GM19023 (cell line): ENCODE results near the gene OTUD6A.
"Not testable (repeated sequence)": the region's sequence is repeated elsewhere in the genome, so short reads cannot be mapped to it uniquely, and the experiment has no call there.

Experiments
- ATAC-seq: cut with Tn5 transposase; IDR thresholded peaks from one replicate; pipeline ENCODE4 v1.9.1; 2021; ENCODE audit warnings: mild to moderate bottlenecking, moderate library complexity; ENCODE audit not compliant: unreplicated experiment

OTUD6A gene

DNA sequence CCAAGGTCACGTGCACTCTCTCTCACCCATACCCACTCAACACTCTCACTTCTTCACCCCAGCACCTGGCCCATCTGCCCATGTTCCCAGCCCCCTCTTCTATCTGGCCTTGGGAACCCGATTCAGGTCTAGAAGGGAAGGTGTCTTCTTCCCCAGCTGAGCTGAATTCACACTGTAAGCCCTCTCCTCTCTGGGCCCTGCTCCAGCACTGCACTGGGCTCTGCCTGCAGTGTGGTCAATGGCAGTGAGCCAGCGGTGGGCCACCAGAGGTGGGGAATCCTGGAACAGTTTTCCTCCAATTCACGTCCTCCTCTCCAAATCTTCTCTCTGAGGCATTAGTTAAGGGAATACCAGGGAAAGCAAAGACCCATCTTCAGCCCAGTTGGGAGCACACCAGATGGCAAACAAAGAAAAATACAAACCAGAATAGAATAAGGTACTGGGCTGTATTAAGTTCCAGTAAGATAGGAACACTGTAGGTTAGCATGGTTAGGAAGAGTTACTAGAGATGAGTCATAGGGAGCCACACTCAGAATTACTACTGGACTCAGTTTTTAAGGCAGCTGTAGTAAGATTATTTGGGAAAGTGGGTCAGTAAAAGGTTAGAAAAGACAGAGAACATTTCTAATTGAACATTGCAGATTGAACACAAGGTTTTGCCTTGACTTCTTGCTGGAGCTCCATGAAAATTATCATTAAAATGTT, 17.6 kb upstream of the OTUD6A start:
- ATAC-seq = no peak

DNA sequence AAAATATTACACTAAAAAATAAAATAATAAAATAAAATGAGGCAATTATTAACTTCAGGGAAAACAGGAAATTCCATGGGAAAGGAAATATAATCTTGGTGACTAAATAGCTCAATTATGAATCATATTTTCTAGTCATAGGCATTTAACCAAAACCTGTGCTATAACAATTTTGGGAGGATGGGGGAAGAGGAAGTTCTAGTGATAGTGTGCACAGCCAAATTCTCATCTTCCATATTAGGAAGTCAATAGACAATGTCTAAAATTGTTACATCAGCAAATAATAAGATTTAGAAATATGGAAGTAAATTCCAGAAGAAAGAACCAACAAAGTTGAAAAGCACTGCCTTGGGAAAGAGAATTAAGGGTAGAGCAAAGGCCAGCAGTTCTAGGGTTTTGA, 15.3 kb upstream of the OTUD6A start:
- no peak for ATAC-seq

DNA sequence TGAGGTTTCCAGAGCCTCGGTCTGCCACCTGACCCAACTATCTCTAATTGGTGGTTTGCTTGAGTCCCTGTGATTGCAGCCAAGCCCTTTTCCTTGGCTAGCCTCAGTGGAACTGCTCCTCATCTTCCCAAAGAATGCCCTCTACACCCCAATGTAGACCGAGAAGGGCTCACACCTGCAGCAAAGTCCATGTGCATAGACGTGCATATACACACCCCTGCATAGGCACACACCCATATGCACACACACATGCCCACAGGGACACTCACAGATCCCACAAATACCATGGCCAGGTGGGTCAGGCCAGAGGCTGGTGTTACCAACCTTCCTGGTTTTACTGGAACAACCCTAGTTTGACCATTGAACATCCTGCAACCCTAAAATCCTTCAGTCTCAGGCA, 12.9 kb upstream of the OTUD6A start:
- no peak for ATAC-seq

DNA sequence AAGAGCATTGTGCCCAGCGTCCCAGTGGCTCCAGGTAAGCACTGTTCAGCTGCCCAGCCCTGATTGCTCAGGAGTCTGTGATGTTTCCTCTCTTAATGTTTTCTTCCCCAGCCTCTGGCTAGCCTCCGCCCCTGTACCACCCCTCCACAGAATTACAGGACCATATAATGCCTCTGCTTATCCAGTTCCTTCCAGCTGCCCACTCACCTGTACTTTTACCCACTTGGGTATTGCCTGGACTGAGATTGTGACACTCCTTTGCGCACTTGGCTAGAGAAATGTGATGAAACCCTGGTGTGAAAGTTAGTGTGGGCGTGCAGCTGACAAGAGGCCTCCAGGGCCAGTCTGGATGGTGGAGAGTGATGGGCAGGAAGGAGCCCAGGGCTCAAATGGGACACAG, 12.3 kb upstream of the OTUD6A start, which contains the start of gene AWAT2:
TSS of gene AWAT2 (minus strand) at position 14 of the 400 bp plus-strand sequence. CDS start at position 8, 6 bp downstream.
- ATAC-seq = no peak

DNA sequence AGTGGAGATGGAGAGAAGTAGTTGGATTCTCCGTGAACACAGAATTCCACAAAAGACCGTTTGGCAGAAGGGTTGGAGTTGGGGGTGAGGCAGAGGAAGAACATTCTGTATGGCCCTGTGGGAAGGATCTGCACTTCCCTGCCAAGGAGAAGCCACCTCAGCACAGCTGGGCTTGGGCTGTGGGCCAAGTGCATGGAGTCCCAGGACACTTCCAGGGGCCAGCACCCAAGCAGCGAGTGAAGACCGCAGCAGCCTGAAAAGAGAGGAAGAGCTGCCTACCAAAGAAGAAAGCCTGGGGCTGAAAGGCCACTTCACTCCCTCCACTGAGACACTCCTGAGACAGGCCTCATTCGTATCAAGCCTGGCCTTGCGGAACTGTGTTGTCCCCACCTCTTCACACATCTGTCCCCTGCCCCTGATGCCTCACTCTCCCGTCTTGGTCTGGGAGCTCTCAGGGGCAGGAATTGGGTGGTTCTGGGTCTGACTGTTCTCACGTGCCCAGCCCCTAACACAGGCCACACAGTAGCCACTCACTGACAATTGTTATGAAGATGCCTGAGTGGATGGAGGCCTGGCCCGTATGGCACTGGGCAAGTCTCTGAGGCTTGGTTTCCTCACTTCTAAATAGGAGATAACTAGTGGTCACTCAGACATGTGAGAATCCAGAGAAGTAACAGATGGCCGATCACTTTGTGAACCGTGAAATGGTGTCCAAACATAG, 9.2 kb upstream of the OTUD6A start:
- no peak for ATAC-seq

DNA sequence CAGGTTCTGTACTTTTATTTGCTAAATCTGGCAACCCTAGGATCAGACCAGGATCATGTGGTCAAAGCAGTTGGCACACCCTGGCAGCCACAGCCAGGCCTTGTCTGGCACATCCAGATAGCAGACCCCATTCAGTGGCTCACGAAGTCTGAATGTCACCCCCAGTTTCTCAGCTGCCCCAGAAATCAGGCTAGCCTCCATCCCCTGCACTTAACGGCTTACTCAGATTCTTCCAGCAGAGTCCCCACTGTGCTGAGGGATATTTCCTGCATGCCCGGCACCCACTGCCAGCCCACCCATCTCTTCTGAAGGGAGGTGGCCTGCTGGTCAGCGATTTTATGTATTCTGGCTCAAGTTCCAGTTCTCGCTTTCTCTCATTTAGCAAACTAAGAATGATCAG, 7.9 kb upstream of the OTUD6A start:
- ATAC-seq = no peak

DNA sequence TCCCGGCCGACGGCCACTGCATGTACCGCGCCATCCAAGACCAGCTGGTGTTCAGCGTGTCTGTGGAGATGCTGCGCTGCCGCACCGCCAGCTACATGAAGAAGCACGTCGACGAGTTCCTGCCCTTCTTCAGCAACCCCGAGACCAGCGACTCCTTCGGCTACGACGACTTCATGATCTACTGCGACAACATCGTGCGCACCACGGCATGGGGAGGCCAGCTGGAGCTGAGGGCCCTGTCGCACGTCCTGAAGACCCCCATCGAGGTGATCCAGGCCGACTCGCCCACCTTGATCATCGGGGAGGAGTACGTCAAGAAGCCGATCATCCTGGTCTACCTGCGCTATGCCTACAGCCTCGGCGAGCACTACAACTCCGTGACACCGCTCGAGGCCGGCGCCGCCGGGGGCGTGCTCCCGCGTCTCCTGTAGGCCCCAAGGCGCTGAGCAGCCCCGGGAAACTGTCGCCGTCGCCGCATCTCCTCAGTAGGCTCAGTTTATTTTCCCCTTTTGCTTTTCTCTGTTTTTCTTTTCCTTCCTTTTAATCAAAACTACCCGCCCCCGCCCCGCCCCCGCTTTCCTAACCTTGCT, 799 bp downstream of the OTUD6A start:
- ATAC-seq = no peak

DNA sequence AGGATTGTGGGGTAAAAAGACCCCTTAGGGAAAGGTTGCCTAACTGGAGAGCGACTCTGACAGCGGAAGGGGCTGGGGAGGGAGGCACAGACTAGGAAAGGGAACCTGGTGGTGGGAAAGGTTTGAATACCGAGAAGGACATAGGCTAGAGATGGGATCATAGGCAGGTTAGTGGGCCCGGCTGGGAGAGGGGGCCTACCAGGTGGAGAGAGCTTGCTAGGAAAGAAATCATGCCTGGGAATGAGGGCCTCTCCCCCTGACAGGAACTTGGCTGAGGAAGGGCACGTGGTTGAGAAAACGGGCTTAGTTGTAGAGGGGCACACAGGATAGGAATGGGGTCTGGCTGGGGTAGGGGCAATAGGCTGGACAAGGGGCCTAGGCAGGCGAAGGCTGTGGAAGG, 4.4 kb downstream of the OTUD6A start:
- ATAC-seq = no peak

DNA sequence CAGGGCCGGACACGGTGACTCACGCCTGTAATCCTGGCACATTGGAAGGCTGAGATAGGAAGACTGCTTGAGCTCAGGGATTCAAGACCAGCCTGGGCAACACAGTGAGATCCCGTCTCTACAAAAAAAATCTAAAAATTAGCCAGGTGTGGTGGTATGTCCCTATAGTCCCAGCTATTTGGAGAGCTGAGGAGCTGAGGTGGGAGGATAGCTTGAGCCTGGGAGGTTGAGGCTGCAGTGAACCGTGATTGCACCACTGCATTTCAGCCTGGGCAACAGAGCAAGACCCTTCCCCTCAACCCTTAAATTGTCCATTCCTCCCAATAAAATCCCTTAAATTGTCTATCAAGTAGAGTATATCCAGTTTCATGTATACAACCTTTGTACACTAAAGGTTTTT, 17.0 kb downstream of the OTUD6A start:
- ATAC-seq = no peak

DNA sequence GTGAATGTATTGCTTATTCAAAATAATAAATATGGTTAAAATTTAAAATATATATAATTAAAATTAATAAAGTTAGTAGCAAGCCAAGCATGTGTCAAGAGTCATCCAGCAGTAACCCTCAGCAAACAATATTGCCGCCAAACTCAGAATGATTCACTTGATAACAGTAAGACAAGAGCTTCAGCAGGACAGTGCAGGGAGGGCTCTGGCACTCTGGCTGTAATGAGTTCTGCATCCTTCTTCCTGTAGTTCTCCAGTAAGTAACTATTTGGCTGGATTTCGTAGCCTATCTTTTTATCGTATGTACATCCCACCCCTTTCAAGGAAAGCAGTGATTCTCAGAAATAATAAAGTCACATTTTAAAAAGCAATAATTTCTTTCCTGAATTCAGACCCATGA, 17.6 kb downstream of the OTUD6A start:
- no peak for ATAC-seq

DNA sequence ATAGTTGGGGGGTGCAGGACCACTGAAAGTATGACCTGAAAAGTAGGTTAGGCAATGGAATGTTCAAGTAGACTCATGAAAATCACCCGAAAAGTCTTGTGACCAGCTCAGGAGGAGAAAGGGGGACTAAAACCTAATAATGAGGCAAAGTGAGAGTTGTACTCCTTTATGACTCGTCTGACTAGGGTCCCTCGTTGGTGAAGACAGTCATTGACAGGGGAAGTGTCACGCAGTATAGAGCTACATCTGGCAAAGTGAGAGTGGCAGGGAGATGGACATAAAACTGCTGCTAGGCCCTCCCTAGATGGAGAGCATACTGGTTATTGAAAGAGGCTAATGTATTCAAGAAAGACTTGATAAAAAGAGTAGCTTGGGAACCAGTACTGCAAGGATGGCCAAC, 20.5 kb downstream of the OTUD6A start:
- ATAC-seq = no peak

DNA sequence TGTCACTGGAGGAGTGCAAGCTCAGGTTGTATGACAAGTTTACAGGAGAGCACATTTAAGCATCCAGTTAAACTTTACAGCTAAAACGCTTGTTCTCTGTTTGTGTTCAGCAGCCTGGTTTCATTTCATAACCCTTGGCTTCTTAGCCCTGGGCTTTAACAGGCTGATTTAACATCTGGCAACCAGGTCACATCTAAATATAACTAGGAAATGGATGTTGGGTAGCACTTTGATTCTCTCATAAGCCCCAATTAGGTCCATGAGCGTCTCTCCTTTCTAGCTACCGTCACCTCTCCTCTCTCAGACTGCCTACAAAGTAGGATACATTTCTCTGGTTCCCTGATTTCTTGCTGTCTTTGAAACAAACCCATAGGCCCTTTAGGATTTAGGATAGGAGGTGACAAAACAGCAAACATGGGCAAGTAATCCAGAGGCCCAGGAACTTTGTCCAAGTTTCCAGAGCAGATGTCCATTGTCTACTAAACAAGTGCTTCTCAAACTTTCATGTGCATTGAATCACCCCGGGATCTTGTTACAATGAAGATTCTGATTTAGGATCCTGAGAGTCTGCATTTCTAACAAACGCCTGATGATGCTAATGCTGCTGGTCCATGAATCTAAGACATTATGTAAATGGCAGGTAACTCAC, 22.5 kb downstream of the OTUD6A start:
- no peak for ATAC-seq

DNA sequence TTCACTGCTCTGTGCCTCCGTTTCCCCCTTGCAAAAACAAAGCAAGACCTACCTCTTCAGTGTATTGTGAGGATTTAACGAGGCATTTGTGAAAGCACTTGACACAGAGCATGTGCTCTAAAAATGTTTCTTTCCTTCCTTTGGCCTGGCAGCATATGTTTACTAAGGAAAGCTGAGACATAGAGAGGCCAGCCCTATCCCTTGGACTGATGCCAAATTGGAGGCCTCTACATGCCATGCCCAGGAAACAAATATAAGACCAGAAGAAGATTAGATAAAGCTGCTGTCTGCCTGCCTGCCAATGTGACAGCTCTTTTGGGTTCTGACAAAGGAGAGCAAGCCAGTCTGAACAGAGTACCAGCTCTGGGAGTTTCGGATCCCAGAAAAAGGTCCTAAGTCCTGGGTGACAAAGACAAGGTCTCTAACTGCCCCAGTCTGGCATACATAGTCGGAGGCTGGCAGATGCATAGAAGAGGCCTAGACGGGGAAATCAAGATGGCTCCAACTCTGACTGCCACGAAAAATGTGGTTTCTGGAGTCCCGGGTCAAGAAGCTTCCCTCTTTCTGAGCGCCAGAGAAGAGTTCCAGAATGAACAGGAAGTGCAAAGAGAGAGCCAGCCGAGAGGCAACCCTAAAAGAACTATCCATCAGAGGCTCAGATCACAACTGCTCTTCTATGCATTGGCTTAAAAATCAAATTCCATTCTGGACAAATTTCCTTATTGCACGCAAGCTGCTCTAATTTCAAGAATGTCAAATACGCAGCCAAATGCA, 25.8 kb downstream of the OTUD6A start:
- no peak for ATAC-seq

DNA sequence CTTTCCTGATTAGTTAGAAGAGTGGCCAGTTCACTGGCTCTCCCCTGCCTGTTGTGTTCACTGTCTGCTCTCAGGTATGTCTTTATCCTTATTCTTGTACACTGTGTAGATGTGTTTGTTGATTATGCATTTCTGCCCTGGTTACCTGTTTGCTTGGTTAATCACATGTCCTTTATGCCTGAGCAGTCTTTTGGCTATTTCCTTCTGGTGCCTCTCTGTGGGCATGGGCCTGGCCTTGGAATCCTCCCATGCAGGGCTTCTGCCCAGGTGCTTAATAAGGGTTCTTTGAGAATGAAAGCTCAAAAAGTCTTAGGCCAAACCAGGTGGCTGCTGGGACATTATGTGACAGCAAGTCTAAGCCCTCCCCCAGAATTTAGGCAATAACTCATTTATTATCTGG, 26.5 kb downstream of the OTUD6A start:
- ATAC-seq = no peak

DNA sequence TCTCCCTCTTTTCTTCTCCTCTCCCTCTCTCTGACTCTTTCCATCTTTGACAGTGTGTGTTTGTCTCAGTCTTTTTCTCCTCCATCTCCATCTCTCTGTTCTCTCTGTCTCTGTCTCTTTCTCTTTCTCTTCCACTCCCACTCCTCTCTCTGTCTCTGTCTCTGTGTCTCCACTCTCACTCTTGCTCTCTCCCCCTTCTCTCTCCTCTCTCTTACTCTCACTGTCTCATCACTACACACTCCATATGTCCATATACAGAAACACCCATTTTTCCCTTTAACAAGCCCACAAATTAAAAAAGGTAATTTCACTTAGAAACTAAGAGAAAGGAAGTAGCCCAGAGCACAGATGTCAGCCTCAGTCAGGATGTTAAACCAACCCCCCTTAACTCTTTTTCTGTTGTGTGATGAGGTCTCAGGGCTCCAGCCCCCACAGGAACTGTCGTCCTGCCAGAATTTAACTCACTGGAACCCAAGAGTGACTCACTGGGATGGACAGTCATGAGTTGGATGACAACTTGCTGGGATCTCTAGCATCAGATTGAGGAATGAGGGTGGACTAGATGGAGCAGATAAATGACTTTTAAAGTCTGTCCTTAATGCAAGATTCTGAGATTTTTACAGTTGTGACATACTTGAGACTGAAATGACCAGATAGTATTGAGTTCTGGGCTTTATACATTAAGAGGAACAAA, 27.5 kb downstream of the OTUD6A start:
- ATAC-seq = no peak

DNA sequence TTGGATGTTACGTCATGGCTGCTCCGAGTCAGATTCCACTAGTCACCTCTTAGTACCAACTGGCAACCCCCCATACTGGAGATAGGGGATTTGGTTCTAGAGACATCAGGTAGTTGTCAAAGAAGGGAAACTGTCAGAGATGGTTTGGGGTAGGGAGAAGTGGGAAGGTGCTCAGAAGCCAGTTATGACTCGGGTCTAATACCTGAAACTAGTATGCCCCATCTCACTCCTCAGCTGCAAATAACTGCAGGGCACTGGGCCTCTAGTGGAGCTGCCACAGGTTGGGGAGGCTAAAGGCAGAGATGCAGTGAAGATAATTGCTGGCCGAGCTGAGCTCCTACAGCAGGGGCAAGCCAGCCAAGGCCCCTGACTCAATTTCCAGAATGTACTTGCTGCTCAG, 30.0 kb downstream of the OTUD6A start:
- no peak for ATAC-seq

DNA sequence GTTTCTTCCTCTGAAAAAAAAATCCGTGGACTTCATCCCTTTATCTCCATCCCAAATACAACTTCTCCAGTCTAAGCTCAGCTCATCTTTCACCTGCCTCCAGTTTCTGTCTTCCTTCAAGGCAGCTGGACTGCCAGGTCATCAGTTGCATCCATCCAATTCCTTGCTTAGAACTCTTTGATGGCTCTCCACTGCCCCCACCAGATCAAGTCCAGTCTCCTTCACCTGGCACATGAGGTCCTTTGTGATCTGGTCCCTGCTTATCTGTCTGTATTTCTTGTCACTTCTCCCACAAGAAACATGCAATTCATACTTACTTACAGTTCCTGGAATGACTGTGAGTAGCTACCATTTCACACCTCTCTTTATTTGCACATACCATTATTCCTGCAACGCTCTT, 33.8 kb downstream of the OTUD6A start:
- no peak for ATAC-seq

DNA sequence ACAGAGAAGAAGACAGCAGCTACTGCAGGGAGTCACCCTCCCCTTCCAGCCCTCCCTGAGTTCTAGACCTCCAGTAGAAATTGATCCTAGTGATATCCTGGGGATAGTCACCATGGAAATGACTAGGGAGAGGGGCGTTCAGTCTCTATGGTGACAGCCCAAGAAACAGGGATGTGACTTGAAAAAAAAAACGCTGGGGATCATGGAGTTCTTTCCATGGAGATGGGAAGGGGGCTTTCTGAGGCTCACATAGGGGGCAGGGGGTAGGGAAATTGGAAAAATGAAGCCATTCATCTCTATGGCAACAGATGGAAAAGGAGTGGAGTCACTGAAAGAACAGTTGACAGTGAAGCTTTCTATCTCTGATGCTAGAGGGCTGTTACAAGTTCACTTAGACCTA, 43.0 kb downstream of the OTUD6A start:
- no peak for ATAC-seq

DNA sequence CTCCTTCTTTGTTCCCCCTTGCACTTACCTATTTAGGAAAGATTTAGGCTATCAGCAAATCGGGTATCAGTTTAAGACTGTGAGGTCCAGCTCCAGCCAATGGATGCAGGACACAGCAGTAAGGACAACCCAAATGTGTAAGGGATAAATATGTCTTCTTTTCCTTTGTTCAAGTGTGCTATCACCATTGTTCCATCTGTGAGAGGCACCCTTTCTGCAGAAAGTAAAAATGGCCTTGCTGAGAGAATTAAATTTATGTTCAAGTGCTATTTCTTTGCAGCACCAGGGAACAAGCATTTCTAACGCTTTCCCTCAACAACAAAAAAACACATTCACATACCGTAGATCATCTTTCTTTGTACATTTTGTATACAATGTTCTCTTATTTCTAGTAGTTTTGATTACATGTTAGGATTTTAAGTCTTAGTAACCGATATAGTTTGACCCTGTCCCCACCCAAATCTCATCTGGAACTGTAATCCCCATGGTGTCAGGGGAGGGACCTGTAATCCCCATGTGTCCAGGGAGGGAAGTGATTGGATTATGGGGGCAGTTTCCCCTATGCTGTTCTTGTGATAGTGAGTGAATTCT, 49.3 kb downstream of the OTUD6A start:
- ATAC-seq = not testable (repeated sequence)
